Measurements from ENCODE around the gene DGAT2. TPM values are rescaled to one million over a fixed set of nuclear protein-coding genes. Genes with fewer than 3 reads are reported as not detected.

Gene DGAT2
- polyA plus RNA-seq, 4 donors = 3.5 to 5.3 (median 4.6) TPM

DNA sequence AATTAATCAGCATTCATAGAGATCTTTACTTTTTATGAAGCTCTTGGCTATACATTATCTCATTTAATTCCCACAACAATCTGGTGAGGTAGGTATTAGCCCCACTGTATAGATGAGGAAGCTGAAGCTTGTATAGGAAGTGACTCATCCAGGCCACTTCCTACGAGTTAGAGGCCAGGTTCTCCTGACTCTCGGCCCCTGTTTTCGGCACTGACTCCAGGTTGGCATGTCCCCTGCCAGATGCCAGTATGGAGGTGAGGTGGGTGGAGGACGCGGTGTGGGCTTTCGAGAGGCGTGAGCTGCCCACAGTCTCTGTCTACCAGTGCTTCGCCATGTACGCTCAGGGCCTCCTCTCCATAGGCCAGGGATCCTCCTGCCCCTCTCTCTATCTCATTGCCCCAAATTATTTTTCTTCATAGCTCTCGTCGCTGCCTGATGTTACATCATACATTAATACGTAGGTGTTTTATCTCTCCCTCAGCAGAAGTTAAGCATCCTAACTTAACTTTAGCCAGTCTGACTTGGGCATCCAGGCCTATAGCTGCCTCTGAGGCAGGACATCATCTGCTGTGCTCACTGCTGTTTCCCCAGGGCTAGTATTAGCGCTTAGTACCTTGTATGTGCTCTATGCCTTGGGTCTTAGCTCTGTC lies 9.0 kb downstream of the DGAT2 start:
- no peak for DNase-seq (ENCODE audit: low read depth in 4 of 4, low spot score in 3 of 4)

DNA sequence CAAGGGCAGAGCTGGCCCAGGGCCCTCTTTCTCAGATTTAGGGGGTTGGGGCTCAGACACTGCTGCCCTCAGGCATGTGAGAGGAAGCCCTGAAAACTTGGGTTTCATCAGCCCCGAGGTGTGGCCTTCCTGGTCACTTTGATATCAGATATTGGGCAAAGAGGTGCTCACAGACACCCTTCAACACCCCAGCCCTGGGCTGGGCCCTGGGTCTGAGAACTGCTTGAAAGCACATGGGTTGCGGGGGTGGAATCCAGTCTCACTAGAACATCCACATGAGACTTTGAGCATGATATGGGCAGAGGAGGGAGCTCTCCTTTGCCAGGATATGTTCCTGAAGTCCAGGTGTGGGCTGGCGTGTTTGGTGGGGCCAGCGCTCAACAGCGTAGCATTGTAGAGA lies 10.4 kb downstream of the DGAT2 start:
- DNase-seq (ENCODE audit: low read depth in 4 of 4, low spot score in 3 of 4) = no peak

DNA sequence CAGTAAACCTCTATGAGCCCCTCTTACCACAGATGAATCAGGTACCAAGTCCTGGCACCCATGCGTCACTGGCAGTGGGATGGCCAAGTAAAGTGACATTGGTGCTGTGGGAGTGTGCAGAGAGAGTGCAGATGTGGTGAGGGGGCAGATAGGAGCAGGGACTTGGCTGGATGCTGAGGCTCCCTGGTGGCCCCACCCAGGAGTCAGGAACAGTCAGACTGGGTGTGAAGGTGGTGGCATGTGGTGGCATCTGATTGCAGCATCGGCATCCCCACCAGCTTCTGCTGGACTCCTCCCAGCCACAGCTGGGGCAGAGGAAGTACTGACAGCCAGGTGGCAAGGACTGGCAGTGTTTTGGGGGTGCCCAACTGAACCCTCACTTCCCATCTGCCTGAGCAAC lies 11.4 kb downstream of the DGAT2 start:
- no peak for DNase-seq (ENCODE audit: low read depth in 4 of 4, low spot score in 3 of 4)

DNA sequence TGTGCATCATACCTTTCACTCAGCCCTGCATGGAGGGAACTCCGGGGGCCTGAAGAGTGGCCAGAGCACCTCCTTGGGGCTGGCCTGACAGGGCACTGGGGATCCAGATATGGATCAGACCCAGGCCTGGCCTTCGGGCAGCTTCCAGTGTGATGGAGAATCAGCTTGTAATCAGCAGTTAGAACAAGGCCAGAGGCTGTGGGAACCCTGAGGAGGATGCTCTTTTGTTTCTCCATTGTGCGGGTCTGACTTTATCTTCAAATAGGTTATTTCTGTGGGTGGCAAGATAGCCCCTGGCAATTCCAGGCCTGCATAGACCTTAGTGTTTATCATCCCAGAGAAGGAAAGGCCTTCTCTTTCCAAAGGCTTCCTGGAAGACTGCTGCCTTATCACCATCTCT lies 12.3 kb downstream of the DGAT2 start:
- no peak for DNase-seq (ENCODE audit: low read depth in 4 of 4, low spot score in 3 of 4)

DNA sequence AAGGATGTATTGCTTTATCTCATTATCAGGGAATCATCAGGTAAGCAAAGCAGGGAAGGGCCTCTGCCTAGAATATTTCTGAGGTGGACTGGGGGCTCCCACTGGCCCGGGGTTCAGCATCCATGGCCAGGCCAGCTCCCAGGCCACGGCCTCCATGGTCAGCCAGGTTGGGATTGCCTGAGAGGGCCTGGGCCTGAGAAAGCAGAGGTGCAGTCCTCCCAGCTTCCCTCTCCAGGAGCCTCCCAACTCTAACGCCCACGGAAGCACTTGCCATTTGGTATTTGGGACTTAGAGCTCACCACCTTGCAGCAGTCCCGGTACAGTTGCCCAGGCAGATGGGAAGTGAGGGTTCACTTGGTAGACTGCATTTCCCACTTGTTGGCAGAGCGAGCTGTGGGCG lies 12.7 kb downstream of the DGAT2 start:
- DNase-seq (ENCODE audit: low read depth in 4 of 4, low spot score in 3 of 4) = no peak

DNA sequence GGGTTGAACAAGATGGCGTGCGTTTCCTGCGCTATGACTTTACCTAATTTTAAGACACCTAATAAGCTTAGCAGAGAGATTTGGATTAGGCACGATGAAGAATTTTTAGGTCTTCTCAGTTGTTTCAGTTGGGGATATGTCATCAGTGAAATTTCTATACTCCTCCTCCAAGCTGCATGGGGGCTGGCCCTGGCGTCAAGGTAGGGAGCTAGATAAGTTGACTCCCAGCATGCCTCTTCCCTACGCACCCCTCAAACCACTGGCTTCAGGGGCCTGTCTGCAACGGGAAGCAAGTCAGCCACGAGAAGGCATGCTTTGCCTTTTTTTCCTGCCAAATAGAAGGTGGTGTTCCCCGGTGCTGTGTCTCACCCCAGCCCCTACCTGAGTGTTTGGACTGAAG lies 13.3 kb downstream of the DGAT2 start:
- DNase-seq (ENCODE audit: low read depth in 4 of 4, low spot score in 3 of 4) = no peak

DNA sequence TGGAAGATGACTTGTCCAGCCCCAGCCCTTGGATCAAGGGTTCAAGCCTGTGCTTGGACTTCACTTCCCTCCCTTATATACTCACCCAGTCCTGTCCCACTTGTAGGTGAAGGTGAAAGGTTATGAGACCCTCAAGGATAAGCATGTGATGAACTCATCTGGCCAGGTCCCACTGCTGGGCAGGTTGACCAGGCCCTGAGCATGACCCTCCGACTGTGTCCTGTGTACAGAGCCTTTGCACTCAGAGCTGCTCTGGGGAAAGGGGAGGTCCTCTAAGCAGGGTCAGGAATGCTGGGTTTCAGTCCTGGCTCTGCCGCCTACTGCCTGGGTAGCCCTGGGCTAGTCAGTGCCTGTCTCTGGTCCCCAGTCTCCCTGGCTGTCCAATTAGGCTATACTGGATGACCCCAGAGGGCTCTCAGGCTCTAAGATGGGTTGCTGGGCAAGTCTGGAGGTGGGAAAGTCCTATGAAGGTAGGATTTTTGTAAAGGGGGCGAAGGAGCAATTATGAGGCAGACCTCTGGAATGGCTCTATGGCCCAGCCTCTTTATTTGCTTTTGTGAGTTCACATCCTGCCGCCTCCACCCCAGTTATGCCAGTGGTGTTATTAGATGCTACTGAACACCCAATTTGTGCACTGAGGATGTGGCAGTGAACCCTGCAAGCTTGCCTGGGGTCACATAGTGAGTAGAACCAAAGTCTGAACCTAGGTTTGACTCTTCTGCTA lies 14.1 kb downstream of the DGAT2 start:
- DNase-seq (ENCODE audit: low read depth in 4 of 4, low spot score in 3 of 4) = no peak

DNA sequence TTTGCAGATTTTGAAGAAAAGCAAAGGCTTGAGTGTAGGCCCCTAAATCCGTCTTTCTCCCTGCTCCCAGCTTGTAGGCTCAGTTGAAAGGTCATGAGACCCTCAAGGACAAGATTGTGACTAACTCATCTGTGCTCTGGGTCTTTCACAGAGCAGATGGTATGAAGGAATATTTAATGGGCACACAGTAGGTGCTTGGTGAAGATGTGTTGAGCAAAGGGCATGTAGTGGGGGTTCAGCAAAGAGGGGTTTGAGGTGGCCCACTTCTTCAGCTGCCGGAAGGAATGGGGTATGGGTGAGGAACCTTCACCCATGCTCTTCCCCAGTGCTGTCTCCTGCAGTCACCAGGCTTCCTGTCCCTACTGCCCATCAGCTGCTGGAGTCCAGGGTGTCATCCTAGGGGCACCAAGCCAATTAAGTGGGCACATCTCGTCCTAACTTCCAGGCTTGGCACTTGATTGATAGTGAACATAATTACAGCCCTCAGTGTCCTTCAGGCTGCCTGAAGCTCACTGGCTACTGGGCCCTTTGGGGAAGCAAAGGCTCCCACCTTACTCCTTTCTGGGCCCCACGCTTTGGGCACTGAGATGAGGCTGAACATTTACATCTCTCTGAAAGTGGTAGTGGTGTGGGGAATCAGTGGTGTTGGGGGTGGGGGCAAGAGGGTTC lies 15.0 kb downstream of the DGAT2 start:
- no peak for DNase-seq (ENCODE audit: low read depth in 4 of 4, low spot score in 3 of 4)

DNA sequence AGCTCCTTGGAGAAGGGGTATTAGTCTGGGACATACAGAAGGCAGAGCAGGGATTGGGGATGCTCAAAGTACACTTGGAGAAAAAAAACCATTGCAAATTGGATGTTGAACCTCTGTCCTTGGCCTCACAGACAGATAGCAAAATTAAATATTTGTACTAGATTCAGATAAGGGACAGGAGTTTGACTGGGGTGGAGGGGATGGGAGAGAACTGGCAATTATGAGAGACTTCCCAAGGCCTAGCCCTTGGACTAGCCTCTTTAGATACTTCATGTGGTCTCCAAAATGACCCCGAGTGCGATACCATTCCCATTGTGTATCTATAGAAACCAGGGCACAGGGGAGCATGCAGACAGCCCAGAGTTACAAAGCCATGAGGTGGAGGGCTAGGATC lies 15.5 kb downstream of the DGAT2 start:
- no peak for DNase-seq (ENCODE audit: low read depth in 4 of 4, low spot score in 3 of 4)

DNA sequence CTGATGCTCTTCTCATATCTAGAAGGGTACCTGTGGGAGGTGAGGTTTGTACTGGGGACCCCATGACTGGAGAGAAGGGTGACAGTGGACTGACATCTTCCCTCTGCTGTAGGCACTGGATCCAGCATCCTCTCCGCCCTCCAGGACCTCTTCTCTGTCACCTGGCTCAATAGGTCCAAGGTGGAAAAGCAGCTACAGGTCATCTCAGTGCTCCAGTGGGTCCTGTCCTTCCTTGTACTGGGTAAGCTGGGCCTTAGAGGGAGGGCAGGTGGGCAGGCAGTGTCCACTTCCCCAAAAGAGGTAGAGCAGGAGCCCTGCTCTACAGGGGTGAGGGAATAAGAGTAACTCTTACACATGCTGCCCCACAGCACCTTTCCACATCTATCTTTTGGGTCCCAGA lies 15.9 kb downstream of the DGAT2 start:
- DNase-seq (ENCODE audit: low read depth in 4 of 4, low spot score in 3 of 4) = no peak

DNA sequence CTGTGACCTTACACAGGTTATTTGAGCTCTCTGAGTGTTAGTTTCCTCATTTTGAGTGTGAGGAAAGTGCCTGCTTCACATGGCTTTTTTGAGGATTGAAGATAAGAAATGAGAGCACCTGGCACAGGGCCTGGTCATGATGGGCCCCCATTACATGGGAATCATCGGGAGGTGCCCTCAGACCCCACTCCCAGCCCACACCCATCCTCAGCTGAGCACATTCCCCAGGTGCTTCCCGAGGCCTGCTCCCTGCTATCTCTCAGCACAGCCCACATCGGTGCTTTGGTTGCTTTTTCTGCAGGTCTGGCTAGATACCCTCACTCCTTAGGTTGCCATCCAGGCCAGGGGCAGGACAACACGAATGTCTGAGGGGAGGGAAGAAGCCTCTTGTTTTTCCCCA lies 16.6 kb downstream of the DGAT2 start:
- no peak for DNase-seq (ENCODE audit: low read depth in 4 of 4, low spot score in 3 of 4)

DNA sequence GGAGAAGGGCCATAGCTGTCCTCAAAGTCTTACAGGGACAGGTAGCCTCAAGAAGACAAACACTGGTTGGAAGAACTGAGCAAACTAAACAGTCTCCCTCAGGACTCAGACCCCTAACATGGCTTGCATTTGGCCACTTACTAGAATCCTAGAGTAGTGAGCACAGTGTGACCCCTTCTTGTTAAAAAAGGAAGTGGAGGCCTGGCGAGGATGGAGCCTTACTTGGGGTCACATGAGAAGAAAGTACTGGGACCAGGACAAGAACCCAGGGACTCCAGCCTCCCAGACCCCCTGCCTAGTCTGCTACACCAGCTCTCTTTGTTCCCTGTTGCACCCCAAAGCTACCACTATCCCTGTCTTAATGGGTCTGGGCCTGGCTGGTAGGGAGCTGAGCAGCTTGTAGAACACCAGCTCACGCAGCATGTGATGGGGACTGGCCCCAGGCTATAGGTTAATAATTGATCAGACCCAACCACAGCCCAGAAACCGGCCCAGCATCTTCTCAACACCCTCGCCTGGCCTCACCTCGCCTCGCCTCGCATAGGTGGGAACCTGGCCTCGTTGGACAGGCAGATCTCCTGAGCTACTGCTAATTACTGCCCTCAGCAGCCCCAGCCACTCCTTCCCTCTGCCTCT lies 17.6 kb downstream of the DGAT2 start:
- DNase-seq (ENCODE audit: low read depth in 4 of 4, low spot score in 3 of 4) = peak in 3 of 4 donors; percentile 43 to 60 (median 49)

DNA sequence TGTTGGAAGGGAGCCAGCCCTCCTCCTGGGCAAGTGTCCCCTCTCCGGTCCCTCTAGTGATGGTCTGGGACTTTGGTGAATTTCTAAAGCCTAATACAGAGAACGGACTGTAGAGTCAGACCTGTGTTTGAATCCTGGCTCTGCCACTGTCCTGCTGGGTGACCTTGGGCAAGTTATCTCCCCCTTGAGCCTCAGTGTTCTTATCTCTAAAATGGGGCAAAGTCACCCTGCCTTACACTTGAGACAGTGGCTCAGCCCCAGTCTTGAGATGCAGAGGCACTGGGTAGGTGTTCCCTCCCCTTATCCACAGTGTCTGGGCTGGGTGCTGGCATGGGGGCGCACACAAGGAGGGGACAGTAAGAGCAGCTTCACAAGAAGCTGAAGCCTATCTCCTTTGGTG lies 20.9 kb downstream of the DGAT2 start:
- no peak for DNase-seq (ENCODE audit: low read depth in 4 of 4, low spot score in 3 of 4)

DNA sequence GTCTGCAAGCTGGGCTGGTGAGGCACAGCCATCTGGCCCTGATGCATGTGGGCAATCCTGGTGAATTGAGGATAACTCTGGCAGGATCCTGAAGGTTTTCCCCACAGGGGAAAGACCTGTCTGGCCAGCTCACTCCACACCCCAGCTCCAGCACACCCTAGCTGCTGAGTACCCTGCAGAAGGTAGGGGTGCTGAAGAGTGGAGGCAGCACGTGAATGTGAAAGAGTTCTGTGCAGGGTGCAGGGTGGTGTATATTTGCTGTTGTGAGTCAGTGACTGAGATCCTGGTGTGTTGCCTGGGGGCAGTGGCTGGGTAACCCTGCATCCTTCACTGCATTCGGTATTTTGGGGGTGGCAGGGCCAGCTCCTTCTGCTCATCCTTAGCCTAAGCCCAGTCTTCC lies 22.4 kb downstream of the DGAT2 start:
- DNase-seq (ENCODE audit: low read depth in 4 of 4, low spot score in 3 of 4) = no peak

DNA sequence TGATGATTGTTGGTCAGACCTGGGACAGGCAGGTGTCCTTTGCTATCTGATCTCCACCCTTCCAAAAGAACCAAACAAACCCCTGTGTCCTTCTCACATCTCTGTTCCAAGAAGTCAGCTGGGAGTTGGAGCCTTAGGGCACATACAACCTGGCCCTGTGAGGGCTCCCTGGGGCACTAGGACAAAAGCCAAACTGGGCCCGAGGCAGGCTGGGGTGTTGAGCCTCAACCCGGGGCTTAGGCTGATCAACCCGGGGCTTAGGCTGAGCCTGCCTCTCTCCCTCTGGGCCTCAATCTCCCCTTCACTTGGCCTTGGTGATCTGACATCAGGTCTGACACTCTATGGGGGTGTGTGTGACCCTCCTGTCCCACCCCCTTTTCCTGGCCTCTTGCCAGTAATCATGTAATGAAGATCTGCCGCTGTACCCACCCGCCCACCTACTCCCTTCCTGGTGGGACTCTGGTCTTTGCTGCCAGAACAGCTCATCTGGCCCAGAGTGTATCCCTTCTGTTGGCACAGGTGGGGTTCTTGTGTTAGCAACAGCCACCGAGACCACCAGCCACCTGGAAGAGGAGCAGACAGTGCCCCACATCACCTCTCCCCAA lies 23.7 kb downstream of the DGAT2 start:
- DNase-seq (ENCODE audit: low read depth in 4 of 4, low spot score in 3 of 4) = no peak

DNA sequence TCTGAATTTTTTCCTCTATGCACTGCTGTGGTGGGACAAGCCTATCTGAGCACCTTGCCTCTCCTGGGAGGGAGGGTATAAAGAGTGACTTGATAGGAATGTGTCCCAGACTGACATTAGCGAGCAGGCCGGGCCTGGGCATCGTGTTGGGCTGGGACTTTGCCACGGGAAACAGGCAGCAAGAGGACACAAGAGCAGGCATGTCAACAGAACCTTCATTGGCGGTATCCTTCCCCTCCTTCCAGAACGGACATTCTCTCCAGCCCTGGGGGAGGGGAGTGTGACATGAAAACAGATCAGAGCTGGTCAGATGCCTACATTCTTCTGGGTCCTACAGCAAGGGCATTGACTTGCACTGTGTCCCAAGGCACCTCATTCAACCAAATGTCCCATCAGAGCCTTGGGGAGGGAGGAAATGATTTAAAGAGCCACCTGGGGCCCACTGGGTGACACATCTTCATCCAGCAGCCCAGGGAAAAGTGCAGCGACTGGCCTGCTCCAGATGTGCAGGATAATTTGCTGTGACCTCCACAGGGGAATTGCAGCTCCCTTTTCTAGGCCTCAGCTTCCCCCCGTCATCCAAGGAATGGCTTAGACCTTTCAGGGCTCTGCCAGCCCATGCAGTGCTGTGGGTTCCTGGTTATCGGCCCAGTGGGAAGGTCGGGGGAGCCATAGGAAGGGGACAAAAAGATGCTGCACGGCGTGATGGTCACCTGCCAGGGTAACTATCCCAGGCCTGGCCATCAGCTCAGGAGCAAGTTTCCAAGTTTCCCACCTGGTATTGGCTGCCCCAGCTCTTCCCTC lies 24.6 kb downstream of the DGAT2 start:
- no peak for DNase-seq (ENCODE audit: low read depth in 4 of 4, low spot score in 3 of 4)

DNA sequence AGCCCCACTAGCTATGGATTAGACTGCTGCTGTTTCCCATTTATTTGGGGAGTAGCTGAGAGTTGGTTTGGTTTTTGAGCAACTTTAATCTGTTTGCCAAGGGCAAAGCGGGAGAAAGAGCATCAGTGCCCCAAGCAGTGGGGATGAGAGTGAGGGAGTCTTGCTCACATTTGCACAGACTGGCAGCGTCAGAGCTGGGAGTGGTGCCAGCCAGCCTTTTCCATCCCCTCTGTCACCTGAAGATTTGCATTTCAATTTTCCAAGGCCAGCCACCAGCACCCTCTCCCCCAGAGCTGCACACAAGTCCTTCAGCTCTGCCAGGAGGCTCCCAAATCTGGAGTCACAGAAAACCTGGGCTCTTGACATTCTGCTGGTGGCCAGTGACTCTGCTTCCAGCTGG lies 25.4 kb downstream of the DGAT2 start:
- no peak for DNase-seq (ENCODE audit: low read depth in 4 of 4, low spot score in 3 of 4)

DNA sequence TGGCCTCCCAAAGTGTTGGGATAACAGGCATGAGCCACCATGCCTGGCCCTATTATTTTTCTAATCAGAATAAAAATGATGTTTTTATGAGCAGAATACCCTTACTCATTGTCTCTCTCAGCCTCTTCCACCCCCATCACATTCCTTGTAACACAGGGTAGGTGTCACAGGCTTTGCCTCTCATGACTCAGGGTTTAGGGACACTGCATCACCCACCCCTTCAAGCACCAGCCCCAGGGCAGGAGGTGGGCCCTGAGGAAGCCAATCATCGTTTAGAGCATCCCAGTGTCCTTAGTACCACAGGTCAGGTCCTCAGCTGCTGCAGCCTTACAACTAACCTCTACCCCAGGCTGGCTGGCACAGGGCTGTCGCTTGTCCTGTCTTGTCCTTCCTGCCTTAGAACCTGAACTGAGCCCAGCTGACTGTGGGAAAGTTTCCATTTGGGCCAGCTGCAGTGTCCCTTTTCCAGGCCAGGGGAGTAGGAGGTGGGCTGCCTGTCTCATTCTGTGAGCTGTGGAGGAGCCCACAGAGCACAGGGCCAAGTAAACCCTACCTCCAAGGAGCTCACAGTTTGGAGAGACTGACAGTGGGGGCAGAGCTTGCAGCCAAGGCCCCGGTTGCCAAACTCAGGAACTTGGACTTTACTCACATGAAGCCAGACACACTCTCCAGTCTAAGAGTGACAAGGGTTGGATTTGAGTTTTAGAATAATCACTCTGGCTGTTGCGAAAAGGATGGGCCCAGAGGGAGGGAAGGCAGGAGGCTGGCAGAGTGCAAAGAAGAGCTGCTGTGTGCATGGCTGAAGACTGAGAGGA lies 26.9 kb downstream of the DGAT2 start:
- no peak for DNase-seq (ENCODE audit: low read depth in 4 of 4, low spot score in 3 of 4)

DNA sequence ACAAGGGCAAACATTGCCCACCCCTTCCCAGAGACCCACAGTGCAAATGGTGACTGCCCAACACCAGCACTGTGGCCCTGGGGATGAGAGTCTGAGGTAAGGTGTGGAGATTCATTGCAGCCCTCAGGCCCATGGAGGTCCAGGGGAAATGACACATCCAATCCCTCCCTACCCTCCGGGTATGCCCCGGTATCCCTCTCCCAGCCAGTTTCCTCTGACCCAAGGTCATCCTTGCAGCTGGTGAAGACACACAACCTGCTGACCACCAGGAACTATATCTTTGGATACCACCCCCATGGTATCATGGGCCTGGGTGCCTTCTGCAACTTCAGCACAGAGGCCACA lies 27.5 kb downstream of the DGAT2 start:
- no peak for DNase-seq (ENCODE audit: low read depth in 4 of 4, low spot score in 3 of 4)

DNA sequence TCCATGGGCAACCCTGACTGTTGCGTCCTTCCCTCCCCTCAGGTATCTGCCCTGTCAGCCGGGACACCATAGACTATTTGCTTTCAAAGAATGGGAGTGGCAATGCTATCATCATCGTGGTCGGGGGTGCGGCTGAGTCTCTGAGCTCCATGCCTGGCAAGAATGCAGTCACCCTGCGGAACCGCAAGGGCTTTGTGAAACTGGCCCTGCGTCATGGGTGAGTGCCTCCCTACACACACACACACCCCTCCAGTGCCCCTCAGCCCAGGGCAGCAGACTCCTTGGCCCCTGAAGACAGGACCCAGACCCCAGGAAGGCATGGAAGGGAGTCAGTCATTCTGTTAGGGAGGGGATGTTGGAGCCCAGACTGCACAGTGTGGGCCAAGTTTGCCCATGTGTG lies 28.5 kb downstream of the DGAT2 start:
- no peak for DNase-seq (ENCODE audit: low read depth in 4 of 4, low spot score in 3 of 4)

All from right renal pelvis (tissue), 4 donors.